AG09309 (cell line): ENCODE measurements around the gene CDC42BPB.

Source experiments
- DNase-seq: peaks from one replicate; pipeline ENCODE4 v3.0.0-alpha.2; 2010; ENCODE audit warnings: low read depth
- H3K4me3 ChIP-seq: 2 replicates; pipeline ENCODE4 v1.5.1; 2011; ENCODE audit warnings: mild to moderate bottlenecking, low read depth, low read length, moderate library complexity; ENCODE audit not compliant: control insufficient read depth
- CTCF ChIP-seq: IDR thresholded peaks from 2 replicates; pipeline ENCODE4 v1.5.1; 2011; ENCODE audit warnings: mild to moderate bottlenecking, low read depth, low read length, inconsistent platforms; ENCODE audit not compliant: insufficient read depth, control insufficient read depth; ENCODE audit errors: missing control alignments

The CDC42BPB gene

GRCh38 chr14:102965971-102966655, 91.2 kb downstream of the CDC42BPB start:
- no peak overlapping the region for H3K4me3 ChIP-seq
- DNase-seq, result no peak
- no peak for TF ChIP-seq CTCF

GRCh38 chr14:102965282-102965681, 92.1 kb downstream of the CDC42BPB start:
- no peak for DNase-seq
- TF ChIP-seq CTCF, result no peak
- no peak overlapping the region for H3K4me3 ChIP-seq

- no peak for DNase-seq
- H3K4me3 ChIP-seq, result no peak overlapping the region
- TF ChIP-seq CTCF, result no peak
Measured at GRCh38 chr14:102964152-102964730, 93.1 kb downstream of the CDC42BPB start.

GRCh38 chr14:102962111-102962627, 95.2 kb downstream of the CDC42BPB start:
- no peak for TF ChIP-seq CTCF
- no peak overlapping the region for H3K4me3 ChIP-seq
- DNase-seq, result no peak

- no peak overlapping the region for H3K4me3 ChIP-seq
- DNase-seq, result no peak
- no peak for TF ChIP-seq CTCF
Measured at GRCh38 chr14:102958461-102958860, 98.9 kb downstream of the CDC42BPB start.

GRCh38 chr14:102957222-102957621, 100.1 kb downstream of the CDC42BPB start:
- no peak for DNase-seq
- no peak for TF ChIP-seq CTCF
- H3K4me3 ChIP-seq, result no peak overlapping the region
